Measurements from ENCODE around the gene PARD3B.

The PARD3B gene

GRCh38 chr2:204544961-204545860 is at the start of gene PARD3B:
TSS of gene PARD3B (plus strand) at chr2:204545475. CDS start at chr2:204546000, 525 bp downstream.
- DNase-seq = peak; percentile 44 to 45
- TF ChIP-seq POLR2A (IDR thresholded peaks at IDR 0.05; ENCODE audit: low read length) (no peak), GATA1 (IDR thresholded peaks at IDR 0.05; ENCODE audit: low read depth, low read length) (no peak)

GRCh38 chr2:204496779-204497178 is 48.5 kb upstream of the PARD3B start:
- no peak for TF ChIP-seq POLR2A (IDR thresholded peaks at IDR 0.05; ENCODE audit: low read length)
- DNase-seq = no peak

GRCh38 chr2:204497855-204498254 is 47.4 kb upstream of the PARD3B start:
- no peak for TF ChIP-seq GATA1 (IDR thresholded peaks at IDR 0.05; ENCODE audit: low read depth, low read length)
- no peak for TF ChIP-seq POLR2A (IDR thresholded peaks at IDR 0.05; ENCODE audit: low read length)
- DNase-seq = no peak

GRCh38 chr2:204498291-204498690 is 47.0 kb upstream of the PARD3B start:
- DNase-seq = no peak
- TF ChIP-seq GATA1 (IDR thresholded peaks at IDR 0.05; ENCODE audit: low read depth, low read length) (no peak), POLR2A (IDR thresholded peaks at IDR 0.05; ENCODE audit: low read length) (no peak)

- DNase-seq = peak in 1 of 2 experiments; percentile 7
- TF ChIP-seq GATA1 (IDR thresholded peaks at IDR 0.05; ENCODE audit: low read depth, low read length) = no peak
- TF ChIP-seq POLR2A (IDR thresholded peaks at IDR 0.05; ENCODE audit: low read length) = no peak
Observed at GRCh38 chr2:204503869-204504268, 41.4 kb upstream of the PARD3B start.

GRCh38 chr2:204504594-204504993 is 40.7 kb upstream of the PARD3B start:
- no peak for DNase-seq
- no peak for TF ChIP-seq POLR2A (IDR thresholded peaks at IDR 0.05; ENCODE audit: low read length)
- TF ChIP-seq GATA1 (IDR thresholded peaks at IDR 0.05; ENCODE audit: low read depth, low read length) = no peak

GRCh38 chr2:204505488-204505887 is 39.8 kb upstream of the PARD3B start:
- DNase-seq = no peak
- TF ChIP-seq GATA1 (IDR thresholded peaks at IDR 0.05; ENCODE audit: low read depth, low read length) (no peak), POLR2A (IDR thresholded peaks at IDR 0.05; ENCODE audit: low read length) (no peak)

- TF ChIP-seq POLR2A (IDR thresholded peaks at IDR 0.05; ENCODE audit: low read length) (no peak), GATA1 (IDR thresholded peaks at IDR 0.05; ENCODE audit: low read depth, low read length) (no peak)
- no peak for DNase-seq
Observed at GRCh38 chr2:204505946-204506345, 39.3 kb upstream of the PARD3B start.

GRCh38 chr2:204507636-204508035 is 37.6 kb upstream of the PARD3B start:
- no peak for DNase-seq
- TF ChIP-seq GATA1 (IDR thresholded peaks at IDR 0.05; ENCODE audit: low read depth, low read length) = no peak
- no peak for TF ChIP-seq POLR2A (IDR thresholded peaks at IDR 0.05; ENCODE audit: low read length)

GRCh38 chr2:204510709-204511420 is 34.4 kb upstream of the PARD3B start:
- TF ChIP-seq GATA1 (IDR thresholded peaks at IDR 0.05; ENCODE audit: low read depth, low read length) = no peak
- TF ChIP-seq POLR2A (IDR thresholded peaks at IDR 0.05; ENCODE audit: low read length) = no peak
- no peak for DNase-seq

- no peak for DNase-seq
- TF ChIP-seq POLR2A (IDR thresholded peaks at IDR 0.05; ENCODE audit: low read length) (no peak), GATA1 (IDR thresholded peaks at IDR 0.05; ENCODE audit: low read depth, low read length) (no peak)
Observed at GRCh38 chr2:204514439-204514838, 30.8 kb upstream of the PARD3B start.

- TF ChIP-seq GATA1 (IDR thresholded peaks at IDR 0.05; ENCODE audit: low read depth, low read length) = no peak
- TF ChIP-seq POLR2A (IDR thresholded peaks at IDR 0.05; ENCODE audit: low read length) = no peak
- DNase-seq = no peak
Observed at GRCh38 chr2:204515416-204515815, 29.9 kb upstream of the PARD3B start.

GRCh38 chr2:204517154-204517553 is 28.1 kb upstream of the PARD3B start:
- TF ChIP-seq GATA1 (IDR thresholded peaks at IDR 0.05; ENCODE audit: low read depth, low read length) (no peak), POLR2A (IDR thresholded peaks at IDR 0.05; ENCODE audit: low read length) (no peak)
- DNase-seq = no peak

- TF ChIP-seq POLR2A (IDR thresholded peaks at IDR 0.05; ENCODE audit: low read length) = no peak
- DNase-seq = no peak
Observed at GRCh38 chr2:204529795-204530463, 15.3 kb upstream of the PARD3B start.

Measured in erythroblast (primary cell).